GM20000 (cell line): Measurements from ENCODE around the gene PKMYT1.

Source experiments
- DNase-seq: peaks from one replicate; pipeline ENCODE4 v3.0.0; 2012; ENCODE audit warnings: low spot score
- TF ChIP-seq, protein P1 (sequence below): IDR thresholded peaks from 2 replicates; pipeline ENCODE4 v1.5.1; 2012; ENCODE audit warnings: mild to moderate bottlenecking, control low read depth; ENCODE audit errors: extremely low read depth, missing control alignments

The PKMYT1 gene

DNA sequence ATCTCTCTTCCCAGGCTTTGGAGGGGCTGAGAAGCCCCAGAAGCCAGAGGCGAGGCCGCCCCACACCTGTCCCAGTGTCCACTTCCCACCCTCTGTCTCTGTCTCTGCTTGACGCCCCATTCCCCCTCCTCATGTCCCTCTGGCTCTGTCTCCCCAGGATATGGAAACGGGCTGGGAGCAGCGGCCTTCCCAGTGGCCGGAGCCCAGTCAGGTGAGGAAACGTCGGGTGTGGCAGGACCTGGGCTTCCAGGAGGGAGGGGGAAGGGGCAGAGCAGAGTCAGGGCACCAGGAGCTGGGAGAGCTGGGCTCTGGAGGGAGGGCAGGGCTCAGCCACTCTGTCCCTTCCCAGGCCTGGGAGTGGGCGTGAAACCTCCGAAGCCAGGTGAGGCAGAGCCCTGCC, 10.6 kb upstream of the PKMYT1 start:
- TF ChIP-seq, protein P1, sequence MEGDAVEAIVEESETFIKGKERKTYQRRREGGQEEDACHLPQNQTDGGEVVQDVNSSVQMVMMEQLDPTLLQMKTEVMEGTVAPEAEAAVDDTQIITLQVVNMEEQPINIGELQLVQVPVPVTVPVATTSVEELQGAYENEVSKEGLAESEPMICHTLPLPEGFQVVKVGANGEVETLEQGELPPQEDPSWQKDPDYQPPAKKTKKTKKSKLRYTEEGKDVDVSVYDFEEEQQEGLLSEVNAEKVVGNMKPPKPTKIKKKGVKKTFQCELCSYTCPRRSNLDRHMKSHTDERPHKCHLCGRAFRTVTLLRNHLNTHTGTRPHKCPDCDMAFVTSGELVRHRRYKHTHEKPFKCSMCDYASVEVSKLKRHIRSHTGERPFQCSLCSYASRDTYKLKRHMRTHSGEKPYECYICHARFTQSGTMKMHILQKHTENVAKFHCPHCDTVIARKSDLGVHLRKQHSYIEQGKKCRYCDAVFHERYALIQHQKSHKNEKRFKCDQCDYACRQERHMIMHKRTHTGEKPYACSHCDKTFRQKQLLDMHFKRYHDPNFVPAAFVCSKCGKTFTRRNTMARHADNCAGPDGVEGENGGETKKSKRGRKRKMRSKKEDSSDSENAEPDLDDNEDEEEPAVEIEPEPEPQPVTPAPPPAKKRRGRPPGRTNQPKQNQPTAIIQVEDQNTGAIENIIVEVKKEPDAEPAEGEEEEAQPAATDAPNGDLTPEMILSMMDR = no peak
- DNase-seq = no peak

GRCh38 chr16:2988590-2989099, 8.4 kb upstream of the PKMYT1 start:
- no peak for DNase-seq
- TF ChIP-seq, protein P1 = no peak

- TF ChIP-seq, protein P1 = no peak
- DNase-seq = no peak
Observed at GRCh38 chr16:2987833-2988232, 7.6 kb upstream of the PKMYT1 start.

- DNase-seq = no peak
- TF ChIP-seq, protein P1 = no peak
Observed at GRCh38 chr16:2987286-2987685, 7.0 kb upstream of the PKMYT1 start.

DNA sequence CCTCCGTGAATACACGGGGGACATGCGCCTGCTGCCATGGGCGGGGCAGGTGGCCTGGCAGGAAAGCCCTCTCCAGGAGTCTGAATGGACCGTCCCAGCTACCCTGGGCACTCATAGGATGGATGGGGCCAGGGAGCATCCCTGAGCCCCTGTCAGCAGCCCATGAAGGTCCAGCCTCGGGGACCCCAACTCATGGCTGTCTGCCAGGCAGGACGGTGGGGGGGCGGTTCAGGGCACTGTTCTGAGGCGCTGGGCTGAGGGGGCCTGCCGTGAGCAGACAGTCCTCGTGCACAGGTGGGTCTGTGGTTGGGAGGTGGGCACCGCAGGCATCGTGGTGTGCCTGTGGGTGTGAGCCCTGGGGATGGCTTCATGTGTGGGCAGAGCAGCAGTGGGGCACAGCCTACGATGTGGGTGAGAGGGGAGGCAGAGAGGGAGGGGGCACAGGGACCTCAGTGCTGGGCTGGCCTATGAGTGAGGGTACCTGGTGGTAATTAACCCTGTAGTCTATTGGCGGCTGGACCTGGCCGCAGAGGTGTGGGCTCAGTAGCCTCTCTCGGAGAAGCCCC, 6.5 kb upstream of the PKMYT1 start:
- no peak for DNase-seq
- TF ChIP-seq, protein P1 = no peak

- TF ChIP-seq, protein P1 = no peak
- no peak for DNase-seq
Observed at GRCh38 chr16:2985893-2986355, 5.7 kb upstream of the PKMYT1 start.

- no peak for DNase-seq
- TF ChIP-seq, protein P1 = no peak
Observed at GRCh38 chr16:2985462-2985861, 5.2 kb upstream of the PKMYT1 start.
